GM18907 (cell line): ENCODE measurements around the gene TRMO.

Experiments used
- ATAC-seq: cut with Tn5 transposase; IDR thresholded peaks from one replicate; pipeline ENCODE4 v1.9.1; 2021; ENCODE audit warnings: mild to moderate bottlenecking, moderate library complexity; ENCODE audit not compliant: unreplicated experiment

TRMO gene

DNA sequence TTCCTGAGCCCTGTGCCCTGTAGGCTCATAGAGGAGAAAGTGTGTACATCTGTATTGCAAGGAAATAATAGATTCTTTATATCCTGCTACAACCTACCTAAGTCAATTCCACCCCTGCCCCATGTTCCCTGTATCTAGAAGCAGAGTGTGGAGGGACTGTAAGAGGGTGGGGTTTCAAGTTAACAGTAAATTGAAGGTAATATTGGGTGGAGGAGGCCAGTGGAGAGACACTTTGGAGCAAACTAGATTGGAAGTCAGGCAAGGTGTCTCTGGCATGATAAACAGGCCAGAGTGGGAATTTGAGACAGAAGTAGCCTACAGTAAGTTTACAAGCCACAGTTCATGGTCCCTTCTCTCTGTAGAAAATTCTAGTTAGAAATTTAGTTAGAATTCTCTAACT is 17.9 kb upstream of the TRMO start:
- ATAC-seq, result no peak

DNA sequence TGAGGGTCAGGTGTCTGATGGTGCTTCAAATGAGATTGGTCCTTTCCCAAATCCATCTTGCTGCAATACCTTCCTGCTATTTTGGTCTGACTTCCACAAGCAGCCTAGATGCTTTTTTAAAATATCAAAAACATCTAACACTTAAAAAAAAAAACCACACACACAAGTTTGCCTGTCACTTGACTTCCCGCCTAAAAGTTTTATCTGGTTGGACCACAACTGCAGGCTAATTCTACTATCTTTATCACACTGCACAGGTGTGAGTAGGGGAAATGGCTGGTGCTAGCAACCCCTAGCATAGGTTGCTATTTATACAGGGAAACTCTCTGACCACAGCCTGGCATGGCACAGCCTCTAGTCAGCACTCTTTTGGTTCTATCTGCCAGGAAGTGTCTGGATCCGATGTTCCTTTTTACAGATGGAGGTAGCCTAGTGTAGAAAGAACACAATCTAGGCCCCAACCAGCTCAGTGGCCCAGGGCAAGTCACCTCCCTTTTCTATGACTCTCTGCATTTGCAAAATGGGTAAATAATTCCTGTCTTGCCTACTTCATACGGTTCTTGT is 15.9 kb upstream of the TRMO start, which contains the start of gene HEMGN:
HEMGN (minus strand) TSS at position 92 of the 564 bp plus-strand sequence; CDS start at position 56, 36 bp downstream.
- peak; percentile 76 for ATAC-seq

DNA sequence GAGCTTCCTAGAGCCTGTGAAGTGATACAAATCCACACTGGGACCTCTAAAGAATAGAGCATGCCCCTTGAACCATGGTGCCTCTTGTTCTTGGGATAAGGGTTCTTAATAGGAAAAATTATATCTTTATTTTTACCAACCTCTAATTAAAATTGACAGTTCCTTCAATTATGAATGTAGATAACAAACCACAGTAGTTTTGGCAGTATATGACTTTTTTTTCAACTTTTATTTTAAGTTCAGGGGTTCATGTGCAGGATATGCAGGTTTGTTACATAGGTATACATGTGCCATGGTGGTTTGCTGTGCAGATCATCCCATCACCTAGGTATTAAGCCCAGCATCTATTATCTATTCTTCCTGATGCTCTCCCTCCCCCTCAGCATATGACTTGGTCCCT is 14.7 kb upstream of the TRMO start:
- no peak for ATAC-seq

DNA sequence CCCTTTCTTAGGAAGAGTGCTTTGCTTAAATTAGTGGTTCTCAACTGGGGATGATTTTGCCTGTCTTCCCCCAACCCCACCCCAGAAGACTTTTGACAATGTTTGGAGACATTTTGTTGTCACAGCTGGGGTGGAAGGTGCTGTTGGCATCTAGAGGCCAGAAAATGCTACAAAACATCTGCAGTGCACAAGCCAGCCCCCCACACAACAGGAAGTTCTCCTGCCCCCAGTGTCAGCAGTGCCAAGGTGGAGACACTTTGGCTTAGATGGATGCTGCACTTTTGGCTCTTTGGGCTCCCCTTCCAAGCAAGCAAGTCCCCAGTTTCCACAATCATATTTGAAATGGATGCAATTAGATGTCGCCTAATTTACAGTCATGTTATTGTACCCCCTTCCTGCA is 13.0 kb upstream of the TRMO start:
- no peak for ATAC-seq

DNA sequence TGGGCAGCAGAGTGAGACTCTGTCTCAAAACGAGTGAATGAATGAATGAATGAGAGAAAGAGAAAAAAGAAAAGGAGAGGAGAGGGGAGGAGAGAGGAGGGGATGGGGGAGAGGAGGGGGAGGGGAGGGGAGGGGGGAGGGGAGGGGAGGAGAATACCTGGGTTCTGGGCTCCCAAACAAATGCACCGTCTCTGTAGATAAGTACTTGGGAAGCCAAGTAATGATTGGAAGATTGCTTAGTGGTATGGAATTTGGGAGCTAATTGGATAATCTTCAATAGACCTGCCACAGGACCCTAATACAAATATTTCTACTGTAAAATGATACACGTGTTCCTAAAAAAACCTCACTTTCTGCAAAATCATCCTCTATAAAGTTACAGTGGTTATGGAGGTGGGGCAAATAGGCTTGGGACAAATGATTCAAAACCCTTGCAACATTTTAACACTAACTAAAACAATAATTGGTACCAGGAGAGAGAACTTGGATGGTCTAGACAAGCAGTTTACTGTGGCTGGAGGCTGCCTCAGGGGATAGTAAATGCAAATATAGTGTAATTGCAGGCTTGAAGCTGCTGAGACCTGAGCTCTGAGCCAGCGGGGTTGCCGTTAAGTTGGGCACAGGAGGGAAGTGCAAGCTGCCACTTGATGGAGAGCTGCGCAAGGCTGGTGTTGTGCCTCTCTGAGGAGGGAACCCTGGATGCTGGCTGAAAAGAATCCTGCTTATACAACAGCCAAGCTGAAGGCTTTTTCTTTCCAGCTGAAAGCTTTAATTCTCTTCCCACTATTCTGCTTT is 12.2 kb upstream of the TRMO start:
- no peak for ATAC-seq

DNA sequence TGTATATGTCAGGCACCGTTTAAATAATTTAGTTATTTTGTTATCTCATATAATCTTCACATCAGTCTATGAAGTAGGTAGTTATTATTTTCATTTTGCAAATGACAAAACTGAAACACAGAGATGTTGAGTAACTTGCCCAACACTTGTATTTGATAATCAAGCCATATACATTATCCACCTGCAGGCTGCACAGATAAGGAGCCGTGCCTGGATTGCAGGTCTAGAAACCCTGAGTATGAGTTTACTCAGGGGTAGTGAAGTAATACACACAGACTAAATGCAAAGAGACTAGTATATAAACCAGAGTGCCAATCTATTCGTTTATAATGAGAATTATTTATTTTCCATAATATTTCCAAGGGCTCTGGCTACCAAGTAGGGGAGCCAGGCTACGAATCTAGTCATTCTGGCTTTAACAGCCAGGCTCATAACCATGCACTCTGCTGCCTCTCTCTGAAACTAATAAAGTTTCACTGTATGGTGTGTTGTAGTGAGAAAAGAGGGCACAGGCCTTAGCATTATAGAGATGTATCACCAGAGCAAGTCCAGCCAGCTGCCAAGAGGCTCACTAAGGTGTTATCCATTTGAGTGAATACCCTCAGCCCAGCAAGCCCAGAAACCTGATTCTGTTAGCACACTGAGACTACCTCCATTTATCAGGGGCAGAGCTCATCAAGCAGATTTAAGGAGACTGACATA is 11.1 kb upstream of the TRMO start:
- no peak for ATAC-seq

DNA sequence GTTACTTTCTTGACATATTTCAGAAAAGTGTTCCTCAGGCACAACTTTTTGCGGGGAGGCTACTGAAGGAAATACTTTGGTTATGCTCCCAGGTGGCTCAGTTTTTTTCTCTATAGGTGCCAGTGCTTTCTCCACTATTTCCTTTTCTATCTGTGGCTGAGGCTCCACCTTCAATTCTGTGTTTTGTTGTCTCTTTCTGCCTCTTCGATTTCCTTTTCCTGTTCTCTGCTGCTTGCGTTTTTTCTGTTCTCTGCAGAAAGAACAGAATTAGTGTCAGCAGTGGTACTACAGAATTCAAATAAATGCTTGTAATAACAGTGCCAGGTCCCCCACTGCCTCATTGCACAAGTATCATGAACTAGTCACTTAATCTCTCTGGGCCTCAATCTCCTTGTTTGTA is 8.7 kb upstream of the TRMO start:
- ATAC-seq, result no peak

DNA sequence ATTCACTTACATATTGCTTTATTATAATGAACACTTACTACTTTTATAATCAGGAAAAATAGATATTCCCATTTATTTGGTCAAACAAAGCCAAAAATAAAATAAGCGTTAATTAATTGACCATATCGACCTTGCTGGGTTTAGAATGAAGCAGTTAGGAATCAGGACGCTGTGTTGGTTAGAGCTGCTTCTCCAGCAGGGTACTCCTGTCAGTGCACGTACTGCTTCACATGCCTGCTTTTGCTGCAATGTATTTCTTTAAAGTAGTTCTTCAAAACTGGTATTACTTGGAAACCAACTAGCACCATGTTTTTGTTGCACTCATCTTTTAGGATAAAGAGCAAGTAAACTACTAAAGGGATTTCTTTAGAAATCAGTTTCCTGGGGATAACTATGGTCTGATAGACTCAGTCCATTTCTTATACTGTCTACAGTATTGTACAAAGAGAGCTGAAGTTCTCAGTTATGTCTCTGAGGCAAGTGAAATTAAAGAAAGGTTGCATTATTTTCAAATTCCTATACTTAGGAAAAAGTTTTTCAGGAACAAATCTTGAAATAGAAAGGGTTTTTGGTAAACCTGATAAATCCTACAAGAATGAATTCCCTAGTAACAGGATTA is 6.8 kb upstream of the TRMO start:
- no peak for ATAC-seq

DNA sequence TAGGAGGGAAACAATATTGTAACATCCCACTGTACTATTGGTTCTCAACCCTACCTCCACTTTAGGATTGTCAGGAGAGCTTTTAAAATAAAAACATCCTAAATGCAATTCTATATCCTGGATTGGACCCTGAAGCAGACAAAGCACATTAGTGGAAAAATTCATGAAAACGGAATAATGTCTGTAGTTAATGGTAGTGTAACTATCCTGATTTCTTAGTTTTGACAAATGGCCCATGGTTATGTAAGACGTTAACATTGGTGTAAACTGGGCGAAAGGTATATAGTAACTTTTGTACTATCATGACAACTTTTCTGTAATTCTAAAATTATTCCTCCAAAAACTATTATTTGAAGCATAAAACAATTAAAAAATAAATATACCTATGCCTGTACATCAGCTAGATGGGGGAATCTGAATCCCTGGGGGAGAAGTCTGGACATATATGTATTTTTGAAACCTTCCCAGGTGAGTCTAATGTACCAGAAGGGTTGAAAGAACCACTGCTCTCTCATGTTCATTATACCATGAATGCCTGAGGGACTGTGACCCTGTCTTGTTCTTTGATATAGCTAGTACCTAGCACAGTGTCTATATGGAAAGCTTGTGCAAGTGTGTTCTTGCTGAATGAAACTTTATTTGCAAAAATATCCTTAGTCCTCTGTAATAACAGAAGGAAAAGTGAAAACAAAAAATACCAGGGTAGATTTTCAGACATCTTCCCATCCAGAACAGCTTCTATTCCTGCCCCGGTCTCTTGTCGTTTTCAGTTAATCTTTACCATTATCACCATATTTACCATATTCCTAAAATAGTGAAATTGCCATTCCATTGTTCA is 3.4 kb upstream of the TRMO start:
- ATAC-seq, result no peak

DNA sequence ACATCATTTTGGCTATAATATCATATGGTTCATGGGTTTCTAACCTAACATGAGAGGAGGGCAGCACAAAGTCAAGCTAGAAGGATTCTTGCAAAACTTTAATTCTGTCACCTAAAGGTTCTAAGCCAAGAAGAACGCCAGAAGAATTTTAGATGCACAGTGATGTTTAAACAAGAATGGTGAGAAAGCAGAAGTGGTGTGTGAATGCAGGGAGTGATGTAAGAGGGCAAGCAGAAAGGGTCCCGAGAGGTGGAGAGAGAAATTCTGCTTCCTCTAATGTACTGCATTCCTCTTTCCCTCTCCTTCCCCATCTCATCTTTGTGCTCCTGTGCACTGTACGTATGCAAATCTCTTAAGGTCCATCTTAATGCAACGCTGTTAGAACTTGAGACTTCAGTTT is 2.1 kb upstream of the TRMO start:
- ATAC-seq, result no peak

DNA sequence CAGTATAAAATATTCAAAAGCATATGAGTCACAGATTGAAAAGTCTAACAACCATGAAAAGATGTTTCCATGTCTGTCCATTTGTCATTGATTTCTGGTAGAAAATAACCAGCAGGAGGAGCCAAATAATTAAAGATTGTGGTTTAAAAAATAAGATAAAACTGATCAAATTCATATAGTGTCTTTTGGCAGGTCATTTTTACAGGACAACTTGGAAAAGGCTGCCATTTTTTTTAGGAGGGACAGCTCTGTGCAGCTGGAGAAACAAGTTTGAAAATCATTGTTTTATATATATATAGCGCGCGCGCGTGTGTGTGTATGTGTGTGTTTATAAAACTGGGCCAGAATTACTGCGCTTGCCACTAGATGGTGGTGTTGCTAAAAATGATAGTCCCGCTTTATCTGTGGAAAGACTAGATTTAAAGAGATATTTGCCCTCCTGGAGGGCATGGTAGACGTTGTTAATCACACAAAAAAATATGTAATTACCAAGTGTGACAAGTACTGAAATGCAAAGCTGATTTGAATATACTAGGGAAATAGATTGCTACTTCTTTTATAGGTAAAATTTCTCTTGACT is 1.3 kb upstream of the TRMO start:
- peak; percentile 41 for ATAC-seq

DNA sequence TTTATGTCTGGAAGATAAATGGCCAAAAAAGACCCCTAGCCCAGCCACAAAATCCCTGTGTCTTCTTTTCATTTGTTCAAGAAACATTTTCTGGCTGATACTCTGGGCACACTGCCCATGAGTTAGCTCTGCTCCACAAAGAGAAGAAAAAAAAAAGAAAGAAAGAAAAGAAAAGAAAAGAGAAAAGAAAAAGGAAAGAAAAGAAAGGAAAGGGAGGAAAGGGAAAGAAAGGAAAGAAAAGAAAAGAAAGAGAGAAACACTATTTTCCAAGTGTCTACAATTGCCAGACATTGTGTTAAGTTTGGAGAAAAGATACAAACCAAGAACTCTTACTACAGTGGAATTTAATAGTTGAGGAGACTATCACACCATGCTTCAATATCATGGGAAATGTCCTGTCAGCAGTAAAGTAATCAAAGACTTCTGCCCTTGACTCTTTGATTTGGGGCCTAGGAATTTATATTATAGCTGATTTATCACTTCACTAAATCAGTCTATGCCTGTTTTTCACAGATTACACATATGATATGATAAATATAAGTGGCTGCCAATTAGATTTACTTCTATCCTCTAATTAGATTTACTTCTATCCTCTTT is 3.0 kb downstream of the TRMO start:
- no peak for ATAC-seq

DNA sequence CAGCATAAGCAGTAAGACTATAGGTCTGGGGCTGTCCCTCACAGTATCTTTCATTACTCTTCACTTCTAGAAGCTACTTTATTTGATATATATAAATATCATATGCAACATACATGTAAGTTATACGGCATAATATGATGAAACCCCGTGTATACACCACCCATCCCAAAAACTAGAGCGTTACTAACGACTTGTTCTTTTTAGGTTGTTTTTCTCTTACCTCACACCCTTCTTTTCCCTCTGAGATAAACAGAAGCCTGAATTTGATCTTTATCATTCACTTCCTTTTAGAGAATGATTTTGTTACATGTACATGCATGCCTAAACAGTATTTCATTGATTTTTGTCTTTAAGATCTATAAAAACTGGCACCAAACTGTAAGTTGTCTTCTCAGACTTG is 3.7 kb downstream of the TRMO start:
- ATAC-seq, result no peak

DNA sequence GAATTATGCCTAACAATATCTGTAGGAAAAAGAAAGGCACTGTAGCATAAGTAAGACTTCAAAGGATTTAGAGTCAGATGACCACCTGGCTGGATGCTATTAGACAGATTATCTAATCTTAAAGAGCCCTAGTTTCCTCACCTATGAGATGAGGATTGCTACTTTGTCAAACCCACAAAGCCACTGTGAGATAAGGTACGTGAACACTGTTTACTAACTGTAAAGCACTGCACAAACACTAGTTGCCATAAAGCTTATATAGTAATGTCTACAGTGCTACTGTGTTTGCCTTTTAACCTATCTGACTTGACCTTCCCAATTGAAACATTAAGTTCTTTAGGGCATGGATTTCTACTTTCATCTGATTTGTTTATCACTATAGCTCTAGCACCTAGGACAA is 10.3 kb downstream of the TRMO start:
- ATAC-seq, result no peak

DNA sequence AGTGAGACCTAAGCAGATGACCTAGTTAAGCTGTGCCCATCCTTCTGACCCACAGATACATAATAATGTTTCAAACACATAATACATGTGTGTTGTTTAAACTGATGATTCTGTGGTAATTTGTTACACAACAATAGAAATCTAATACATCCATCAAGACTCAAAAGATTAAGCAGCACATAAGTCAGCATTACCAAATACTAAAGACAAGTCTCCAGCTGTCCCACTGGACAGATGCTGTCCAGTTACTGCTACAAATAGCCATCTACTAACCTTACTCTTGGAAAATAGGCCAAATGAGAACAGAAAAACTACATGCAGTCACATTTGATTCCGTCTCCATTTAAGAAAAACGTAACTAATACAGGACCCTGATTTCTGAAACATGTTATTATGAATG is 10.8 kb downstream of the TRMO start:
- no peak for ATAC-seq

DNA sequence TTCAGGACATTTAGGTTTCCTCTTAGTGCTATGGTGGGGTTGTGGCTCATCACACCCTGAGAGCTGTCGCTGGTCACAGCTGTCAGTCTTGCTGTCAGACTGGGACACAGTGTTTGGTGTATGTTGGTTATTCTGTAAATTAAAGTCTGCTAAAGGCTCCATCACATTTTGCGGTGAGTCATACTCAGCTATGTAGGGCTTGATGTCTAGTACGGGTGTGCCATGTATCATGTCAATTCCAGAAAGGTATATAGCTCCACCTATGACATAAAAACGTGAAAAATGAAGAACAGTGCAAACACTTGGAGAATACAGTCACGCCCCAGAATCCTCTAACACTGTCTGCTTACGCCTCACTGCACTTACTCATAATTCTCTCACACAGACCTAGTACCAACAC is 11.9 kb downstream of the TRMO start:
- ATAC-seq, result no peak

DNA sequence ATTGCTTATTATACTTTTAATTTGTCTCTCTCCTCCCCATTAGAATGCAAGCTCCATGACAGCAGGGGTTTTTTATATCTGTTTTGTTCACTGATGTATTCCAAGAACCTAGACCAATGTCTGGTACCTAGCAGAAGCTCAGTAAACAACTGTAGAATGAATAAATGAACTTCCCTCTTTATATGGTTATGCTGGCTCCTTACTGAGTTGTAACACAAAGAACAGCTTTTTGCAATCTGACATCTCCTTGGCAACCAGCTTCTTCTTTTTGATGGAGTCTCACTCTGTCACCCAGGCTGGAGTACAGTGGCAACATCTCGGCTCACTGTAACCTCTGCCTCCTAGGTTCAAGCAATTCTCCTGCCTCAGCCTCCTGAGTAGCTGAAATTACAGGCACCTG is 13.6 kb downstream of the TRMO start:
- no peak for ATAC-seq

DNA sequence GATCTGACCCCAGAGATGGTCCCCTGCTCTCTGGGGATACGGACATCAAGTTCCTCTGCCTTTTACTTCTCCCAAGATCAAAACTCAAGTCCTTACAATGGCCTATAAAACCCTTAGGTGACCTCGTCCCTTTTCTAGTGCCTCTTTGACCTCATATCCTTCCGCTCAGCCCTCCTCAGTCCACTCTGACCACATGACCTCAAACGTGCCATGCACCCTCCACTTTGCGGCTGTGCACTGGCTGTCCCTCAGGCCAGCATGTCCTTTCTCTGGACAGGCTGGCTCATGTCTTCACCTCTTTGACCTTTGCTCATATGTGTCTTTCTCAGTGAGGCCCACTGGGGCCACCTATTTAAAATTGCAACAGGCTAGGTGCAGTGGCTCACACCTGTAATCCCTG is 14.7 kb downstream of the TRMO start:
- no peak for ATAC-seq

DNA sequence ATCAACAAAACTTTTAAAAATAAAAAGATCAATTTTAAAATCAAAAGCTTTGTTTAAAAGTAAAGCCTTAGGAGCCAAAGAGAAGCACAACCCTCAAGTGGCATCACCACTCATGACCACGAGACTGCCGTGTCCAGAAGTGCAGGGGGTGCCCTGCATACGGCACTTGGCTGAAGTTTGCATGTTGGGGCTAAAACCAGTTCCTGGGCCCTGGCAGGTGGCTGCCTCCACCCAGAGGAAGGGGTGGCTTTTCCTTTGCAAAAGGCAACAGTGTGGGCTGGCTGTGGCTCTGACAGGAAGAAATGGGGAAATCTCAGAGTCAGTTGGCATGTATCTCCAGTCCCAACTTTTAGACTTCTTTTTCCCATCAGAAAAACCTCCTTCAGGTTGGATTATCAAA is 15.3 kb downstream of the TRMO start:
- ATAC-seq, result no peak

DNA sequence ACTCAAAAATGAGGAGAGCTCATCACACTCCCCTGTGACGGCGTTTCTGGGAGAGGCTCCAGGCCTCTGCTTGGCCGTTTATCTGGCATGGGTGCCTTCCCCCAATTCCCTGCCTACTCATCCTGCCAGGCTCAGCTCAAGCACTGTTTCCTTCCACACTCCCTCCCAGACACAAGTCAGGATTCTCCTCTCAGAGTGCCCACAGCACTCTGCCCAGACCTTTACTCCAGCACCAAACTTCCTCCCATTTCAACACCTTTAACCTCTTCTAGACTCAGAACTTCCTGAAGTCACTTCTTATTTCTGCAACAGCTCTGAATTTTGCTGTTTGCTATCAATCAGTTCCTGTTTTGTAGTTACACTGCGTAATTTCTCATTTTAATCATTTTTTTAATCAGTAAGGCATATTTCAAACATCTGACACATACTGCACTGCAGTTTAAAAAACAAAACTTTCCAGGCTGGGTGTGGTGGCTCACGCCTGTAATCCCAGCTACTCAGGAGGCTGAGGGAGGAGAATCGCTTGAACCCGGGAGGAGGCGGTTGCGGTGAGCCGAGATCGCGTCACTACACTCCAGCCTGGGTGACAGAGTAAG is 16.0 kb downstream of the TRMO start:
- no peak for ATAC-seq
